Endothelial cell of umbilical vein (primary cell): ENCODE measurements around the gene EIF2B5. TPM values are rescaled to one million over a fixed set of nuclear protein-coding genes. Genes with fewer than 3 reads are reported as not detected.
"Not testable (repeated sequence)": the region's sequence is repeated elsewhere in the genome, so short reads cannot be mapped to it uniquely, and the experiment has no call there.

Source experiments
- BruUV-seq: library from RNA; stranded (reverse); fragments of 400-500 nt; replicated peaks from 2 replicates; lab custom pipeline; 2021; lab: Mats Ljungman, UMichigan
- CTCF ChIA-PET: fragments of 300-600, 350-600 bp; sonication (Branson Sonifier 250); formaldehyde crosslinking; loops from one replicate; lab custom pipeline; 2021; ENCODE audit warnings: antibody characterized with exemption, inconsistent platforms; lab: Charles Lee
- POLR2A ChIA-PET: fragments of 300-600, 350-600 bp; sonication (Branson Sonifier 250); formaldehyde crosslinking; loops from one replicate; lab custom pipeline; 2021; ENCODE audit warnings: antibody characterized with exemption, inconsistent platforms; lab: Charles Lee
- DNase-seq: peaks from one replicate; pipeline ENCODE4 v3.0.0-alpha.2; 2011; ENCODE audit warnings: low read depth, low spot score
- FAIRE-seq: peaks from 2 replicates; lab custom pipeline; 2011; peaks lifted over from hg19 to GRCh38; lab: Jason Lieb, UNC
- H2AFZ ChIP-seq: 2 replicates; pipeline ENCODE4 v1.6.0; 2012; ENCODE audit warnings: low read depth, low read length, control low read depth, inconsistent platforms
- H3K27ac ChIP-seq: 2 replicates; pipeline ENCODE4 v1.5.1; 2011; ENCODE audit warnings: low read depth, mild to moderate bottlenecking, control low read depth, low read length, moderate library complexity; ENCODE audit not compliant: insufficient read depth
- H3K27me3 ChIP-seq, 2 experiments: 2 replicates each; pipeline versions ENCODE4 v1.6.0 to v1.6.1; 2011; ENCODE audit warnings: low read length in 2 of 2, mixed read lengths in 1 of 2; ENCODE audit not compliant: control insufficient read depth in 2 of 2, insufficient read depth in 2 of 2
- H3K36me3 ChIP-seq, 2 experiments: 2 replicates in 1 of 2; 3 replicates in 1 of 2; pipeline ENCODE4 v1.5.1; 2011; ENCODE audit warnings: low read length in 2 of 2, mild to moderate bottlenecking in 1 of 2, moderate library complexity in 1 of 2; ENCODE audit not compliant: control insufficient read depth in 2 of 2, insufficient read depth in 2 of 2; ENCODE audit errors: extremely low read depth in 1 of 2
- H3K4me1 ChIP-seq: 3 replicates; pipeline ENCODE4 v1.5.1; 2011; ENCODE audit warnings: mild to moderate bottlenecking, low read length; ENCODE audit not compliant: control insufficient read depth, insufficient read depth; ENCODE audit errors: extremely low read depth
- H3K4me2 ChIP-seq: 2 replicates; pipeline ENCODE4 v1.6.1; 2011; ENCODE audit warnings: low read length, control low read depth, mixed read lengths; ENCODE audit not compliant: insufficient read depth
- H3K4me3 ChIP-seq, 3 experiments: fragments of 200-600 bp in 1 of 3; sonication (generic), shearing (Covaris generic) in 1 of 3; replicated peaks in 1 of 3; 2 replicates each; pipeline ENCODE4 v1.5.1; 2011 to 2016; ENCODE audit warnings: control low read depth in 3 of 3, low read length in 3 of 3, mild to moderate bottlenecking in 2 of 3, inconsistent platforms in 1 of 3, low read depth in 1 of 3, moderate library complexity in 1 of 3; ENCODE audit not compliant: insufficient read depth in 1 of 3
- H3K79me2 ChIP-seq: 2 replicates; pipeline ENCODE4 v1.6.0; 2012; ENCODE audit warnings: low read length, inconsistent platforms; ENCODE audit not compliant: control insufficient read depth, insufficient read depth
- H3K9ac ChIP-seq: replicated peaks from 2 replicates; pipeline ENCODE3; 2011; ENCODE audit warnings: low read length, control low read depth; ENCODE audit not compliant: insufficient read depth; ENCODE audit errors: extremely low read depth
- H3K9me1 ChIP-seq: replicated peaks from 3 replicates; pipeline ENCODE4 v1.6.0; 2011; ENCODE audit warnings: mild to moderate bottlenecking, low read length; ENCODE audit not compliant: control insufficient read depth, insufficient read depth; ENCODE audit errors: extremely low read depth
- H3K9me3 ChIP-seq: replicated peaks from 2 replicates; pipeline ENCODE4 v1.5.1; 2012; ENCODE audit warnings: low read length, inconsistent platforms; ENCODE audit not compliant: control insufficient read depth, insufficient read depth
- H4K20me1 ChIP-seq: replicated peaks from 2 replicates; pipeline ENCODE3; 2011; ENCODE audit warnings: mild to moderate bottlenecking, low read length; ENCODE audit not compliant: control insufficient read depth, insufficient read depth; ENCODE audit errors: extremely low read depth
- EZH2 ChIP-seq: IDR thresholded peaks from 2 replicates; pipeline ENCODE4 v1.6.1; 2012; ENCODE audit warnings: borderline replicate concordance, low read depth, mild to moderate bottlenecking, moderate library complexity, low read length, inconsistent platforms; ENCODE audit not compliant: severe bottlenecking
- FOS ChIP-seq: IDR thresholded peaks from 2 replicates; pipeline ENCODE4 v1.6.1; 2011; ENCODE audit warnings: mild to moderate bottlenecking, low read length, moderate library complexity, borderline replicate concordance; ENCODE audit not compliant: insufficient read depth
- GATA2 ChIP-seq: IDR thresholded peaks from 2 replicates; pipeline ENCODE4 v1.7.0; 2011; ENCODE audit warnings: low read depth, mild to moderate bottlenecking, moderate library complexity, mixed read lengths, low read length; ENCODE audit not compliant: insufficient read length, insufficient read depth
- JUN ChIP-seq: IDR thresholded peaks from 2 replicates; pipeline ENCODE4 v1.6.1; 2011; ENCODE audit warnings: borderline replicate concordance, low read depth; ENCODE audit not compliant: insufficient read length, insufficient read depth
- MYC ChIP-seq: IDR thresholded peaks from one replicate; pipeline ENCODE4 v1.6.1; 2011; ENCODE audit warnings: mild to moderate bottlenecking, low read depth, low read length
- POLR2A ChIP-seq: IDR thresholded peaks from 2 replicates; pipeline ENCODE4 v1.6.1; 2012; ENCODE audit warnings: low read depth, mild to moderate bottlenecking, control low read depth, low read length
- POLR2AphosphoS5 ChIP-seq: IDR thresholded peaks from 2 replicates; pipeline ENCODE4 v1.6.1; 2012; ENCODE audit warnings: low read depth, mild to moderate bottlenecking, control low read depth, low read length, moderate library complexity; ENCODE audit not compliant: insufficient read depth
- dilution Hi-C: fragments of 300-500 bp; cut with MboI; formaldehyde crosslinking; loops from one replicate; pipeline ENCODE4 v1.15.0; 2019; ENCODE audit warnings: low sequenced_read_pairs; ENCODE audit not compliant: extremely low pct_ligation_motif_present
- intact Hi-C: fragments of 100-400 bp; cut with micrococcal nuclease; formaldehyde crosslinking; loops from one replicate; pipeline ENCODE4 v1.10.0; 2022
- polyA plus RNA-seq, 4 experiments: library from polyadenylated mRNA; depleted of rRNA in 3 of 4; stranded (reverse) in 3 of 4; unstranded in 1 of 4; fragments of >200 nt; gene quantifications; 2 replicates each; pipeline versions ENCODE4 v1.2.1 to v1.2.3, GENCODE V29; 2011 to 2012; ENCODE audit warnings: missing spikeins in 1 of 4
- total RNA-seq: library from RNA; stranded (reverse); gene quantifications from 2 replicates; pipeline ENCODE4 v1.2.3, GENCODE V29; 2021
- TF ChIP-seq, protein P1 (sequence below): IDR thresholded peaks from 2 replicates; pipeline ENCODE4 v1.6.1; 2011; ENCODE audit not compliant: insufficient read depth, insufficient read length
- TF ChIP-seq, protein P2 (sequence below), 2 donors: IDR thresholded peaks; 1 replicate in 1 of 2; 2 replicates in 1 of 2; pipeline ENCODE4 v1.5.1; 2011; ENCODE audit warnings: low read length in 2 of 2, mild to moderate bottlenecking in 2 of 2, moderate library complexity in 2 of 2, control low read depth in 1 of 2, inconsistent platforms in 1 of 2, low read depth in 1 of 2; ENCODE audit not compliant: insufficient read depth in 1 of 2; ENCODE audit errors: extremely low read depth in 1 of 2

The EIF2B5 gene
- total and polyA plus RNA-seq, 2 donors (not counting 3 experiments of a cell fraction or from before 2014, with no cell fraction given), result 42.7 to 44.7 TPM

DNA sequence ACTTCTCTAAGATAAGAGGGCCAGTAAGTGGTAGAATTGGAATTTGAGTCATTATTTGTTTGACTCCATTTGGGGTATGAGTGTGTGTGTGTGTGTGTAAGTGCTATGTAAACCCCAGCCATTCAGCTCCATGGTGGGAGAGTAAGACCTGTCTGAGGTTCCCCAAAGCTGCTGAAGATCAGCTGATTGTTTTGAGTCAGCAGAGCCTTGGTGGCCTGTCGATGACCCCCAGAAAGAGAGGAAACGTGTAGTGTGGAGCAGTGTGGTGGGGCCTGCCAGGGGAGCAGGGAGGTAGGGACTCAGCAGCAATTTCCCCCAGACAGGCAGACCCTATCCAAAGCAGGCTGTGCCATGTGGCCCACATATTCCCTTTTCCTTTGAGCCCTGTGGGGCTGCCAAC lies 25.3 kb downstream of the EIF2B5 start:
- peaks cover 27% of the 10 kb centered on the region for H3K4me1 ChIP-seq
- FAIRE-seq (no peak), DNase-seq (peak; percentile 60)
- TF ChIP-seq JUN, result no peak
- TF ChIP-seq, protein P1, sequence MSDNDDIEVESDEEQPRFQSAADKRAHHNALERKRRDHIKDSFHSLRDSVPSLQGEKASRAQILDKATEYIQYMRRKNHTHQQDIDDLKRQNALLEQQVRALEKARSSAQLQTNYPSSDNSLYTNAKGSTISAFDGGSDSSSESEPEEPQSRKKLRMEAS, result no peak
- TF ChIP-seq FOS, result no peak
- TF ChIP-seq EZH2, result no peak
- TF ChIP-seq MYC, result no peak
- no peak for TF ChIP-seq GATA2
- no peak for TF ChIP-seq POLR2AphosphoS5
- TF ChIP-seq, protein P2, sequence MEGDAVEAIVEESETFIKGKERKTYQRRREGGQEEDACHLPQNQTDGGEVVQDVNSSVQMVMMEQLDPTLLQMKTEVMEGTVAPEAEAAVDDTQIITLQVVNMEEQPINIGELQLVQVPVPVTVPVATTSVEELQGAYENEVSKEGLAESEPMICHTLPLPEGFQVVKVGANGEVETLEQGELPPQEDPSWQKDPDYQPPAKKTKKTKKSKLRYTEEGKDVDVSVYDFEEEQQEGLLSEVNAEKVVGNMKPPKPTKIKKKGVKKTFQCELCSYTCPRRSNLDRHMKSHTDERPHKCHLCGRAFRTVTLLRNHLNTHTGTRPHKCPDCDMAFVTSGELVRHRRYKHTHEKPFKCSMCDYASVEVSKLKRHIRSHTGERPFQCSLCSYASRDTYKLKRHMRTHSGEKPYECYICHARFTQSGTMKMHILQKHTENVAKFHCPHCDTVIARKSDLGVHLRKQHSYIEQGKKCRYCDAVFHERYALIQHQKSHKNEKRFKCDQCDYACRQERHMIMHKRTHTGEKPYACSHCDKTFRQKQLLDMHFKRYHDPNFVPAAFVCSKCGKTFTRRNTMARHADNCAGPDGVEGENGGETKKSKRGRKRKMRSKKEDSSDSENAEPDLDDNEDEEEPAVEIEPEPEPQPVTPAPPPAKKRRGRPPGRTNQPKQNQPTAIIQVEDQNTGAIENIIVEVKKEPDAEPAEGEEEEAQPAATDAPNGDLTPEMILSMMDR (IDR thresholded peaks at IDR 0.05; ENCODE audit: extremely low read depth in 1 of 2, insufficient read depth in 1 of 2, low read depth in 1 of 2, low read length in 2 of 2), result no peak
- TF ChIP-seq POLR2A, result no peak
- no peaks in the 10 kb centered on the region for H3K9me3 ChIP-seq
- no TSS peak for BruUV-seq
- H4K20me1 ChIP-seq, result peaks cover 3% of the 10 kb centered on the region
- H3K9ac ChIP-seq, result no peak overlapping the region
- intact Hi-C loops, result no loop called here
- no peaks in the 10 kb centered on the region for H3K9me1 ChIP-seq
- POLR2A ChIA-PET, result no interaction called here
- no peaks in the 10 kb centered on the region for H3K27me3 ChIP-seq
- H3K4me2 ChIP-seq, result no peak overlapping the region
- CTCF ChIA-PET, result interaction anchor here (1.1 to 1.7 kb wide), 6 partner anchors 9 to 129 kb away, joined by 3 to 7 read pairs (median 3); no protein-coding TSS in a partner anchor
- dilution Hi-C loops, result no loop called here
- H2AFZ ChIP-seq, result no peak overlapping the region
- peaks cover 56% of the 10 kb centered on the region for H3K79me2 ChIP-seq
- no peak overlapping the region for H3K27ac ChIP-seq
- no peak overlapping the region for H3K4me3 ChIP-seq
- H3K36me3 ChIP-seq, result peaks cover 4 to 18% of the 10 kb centered on the region in 2 experiments

DNA sequence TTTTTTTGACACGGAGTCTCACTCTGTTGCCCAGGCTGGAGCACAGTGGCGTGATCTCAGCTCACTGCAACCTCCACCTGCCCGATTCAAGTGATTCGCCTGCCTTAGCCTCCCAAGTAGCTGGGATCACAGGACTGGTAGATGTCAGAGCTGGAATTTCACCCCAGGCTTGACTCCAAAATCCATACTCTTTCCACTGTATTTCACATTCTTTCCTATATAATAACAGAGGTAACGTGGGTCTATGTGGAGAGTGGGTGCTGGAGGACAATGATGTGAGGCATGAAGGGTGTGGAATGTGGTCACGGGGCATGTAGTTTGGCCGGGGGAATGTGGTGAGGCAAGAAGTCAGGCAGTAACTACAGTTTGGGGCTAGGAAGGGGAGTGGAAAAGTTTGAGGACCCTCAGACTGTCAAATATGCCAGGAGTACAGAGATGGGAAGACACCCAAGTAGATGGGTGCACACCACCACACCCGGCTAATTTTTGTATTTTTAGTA lies 27.5 kb downstream of the EIF2B5 start:
- H3K27ac ChIP-seq, BruUV-seq, H3K27me3 ChIP-seq, H3K9me3 ChIP-seq, H3K9ac ChIP-seq, H4K20me1 ChIP-seq, H2AFZ ChIP-seq, DNase-seq, H3K9me1 ChIP-seq, dilution Hi-C loops, H3K4me3 ChIP-seq, intact Hi-C loops, H3K4me2 ChIP-seq, POLR2A ChIA-PET: not testable (repeated sequence)
- H3K4me1 ChIP-seq, result peaks cover 18% of the 10 kb centered on the region
- FAIRE-seq, result peak; percentile 52
- CTCF ChIA-PET, result interaction anchor here (1.2 kb wide), 1 partner anchor 10 kb away, joined by 3 read pairs; no protein-coding TSS in a partner anchor
- peaks cover 36% of the 10 kb centered on the region for H3K79me2 ChIP-seq
- H3K36me3 ChIP-seq, result peaks cover 8 to 38% of the 10 kb centered on the region in 2 experiments
